ENCODE results near the gene FXYD1. TPM values are rescaled to one million over a fixed set of nuclear protein-coding genes. Genes with fewer than 3 reads are reported as not detected.
A peak's percentile ranks its signal among the peaks of the same experiment; 100 is the strongest.

Gene FXYD1
- total RNA-seq, 1 experiment from 2014 or later, result not detected

DNA sequence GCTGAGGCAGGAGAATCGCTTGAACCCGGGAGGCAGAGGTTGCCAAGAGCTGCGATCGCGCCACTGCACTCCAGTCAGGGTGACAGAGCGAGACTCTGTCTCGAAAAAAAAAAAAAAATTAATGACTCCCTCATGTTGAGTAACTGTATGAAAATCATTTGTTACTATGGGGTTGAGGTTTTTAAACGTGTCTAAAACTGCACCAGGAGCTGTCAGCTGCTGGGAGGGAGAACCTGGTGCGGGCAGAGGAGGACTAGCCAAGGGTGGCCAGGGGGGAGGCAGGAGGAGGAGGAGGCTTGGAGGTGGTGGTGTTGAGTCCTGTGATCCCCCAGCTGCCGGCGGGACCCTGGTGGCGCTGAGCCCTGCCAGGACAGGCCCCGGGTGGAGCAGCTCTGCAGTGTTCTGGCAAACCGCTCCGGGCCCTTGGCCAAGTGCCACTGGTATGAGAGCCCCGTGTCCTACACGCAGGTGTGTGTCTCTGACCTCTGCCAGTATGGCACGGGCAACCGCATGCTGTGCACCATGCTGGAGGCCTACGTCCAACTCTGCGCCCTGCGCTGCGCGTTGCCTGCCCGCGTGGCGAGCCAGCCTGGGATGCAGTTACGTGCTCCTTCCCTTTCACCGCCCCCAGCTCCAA is 40.1 kb upstream of the FXYD1 start:
- Histone ChIP-seq H3K9me3 (ENCODE audit: control insufficient read depth, insufficient read depth, low read depth, low read length) (no peaks in the 10 kb centered on the region), H3K4me1 (ENCODE audit: control insufficient read depth, insufficient read depth, low read length) (no peaks in the 10 kb centered on the region), H3K27ac (ENCODE audit: low read length) (no peak overlapping the region), H3K4me3 (ENCODE audit: low read depth in 2 of 2, low read length in 2 of 2) (no peak overlapping the region), H3K36me3 (ENCODE audit: control insufficient read depth, insufficient read depth, low read length) (no peaks in the 10 kb centered on the region), H3K27me3 (ENCODE audit: control insufficient read depth, insufficient read depth, low read length) (no peaks in the 10 kb centered on the region)
- no TSS peak for BruUV-seq (replicated peaks)
- POLR2A ChIA-PET, result no interaction called here
- in situ Hi-C loops (cut with HindIII; ENCODE audit: low pct_unique_long_range_greater_than_20kb, low sequenced_read_pairs), result no loop called here
- DNase-seq (ENCODE audit: low read depth, low spot score) (no peak), ATAC-seq (peak; percentile 52; the same call in 1 of the 2 replicates)
- CTCF ChIA-PET, result interaction anchor here (1.0 kb wide), 1 partner anchor 43 kb away, joined by 3 read pairs; no protein-coding TSS in a partner anchor
- intact Hi-C loops (cut with micrococcal nuclease; ENCODE audit: unreplicated experiment), result loop anchor here (10.0 kb wide), 1 partner anchor 54 kb away; the partner anchor contains the start of gene HPN
- TF ChIP-seq TCF7L2 (IDR thresholded peaks at IDR 0.05; ENCODE audit: low read depth, low read length), result no peak
- TF ChIP-seq POLR2AphosphoS5 (IDR thresholded peaks at IDR 0.05; ENCODE audit: low read depth, low read length), result no peak
- TF ChIP-seq REST (IDR thresholded peaks at IDR 0.05; ENCODE audit: insufficient read depth in 1 of 2, low read depth in 2 of 2, low read length in 1 of 2), result no peak
- no peak for TF ChIP-seq SIN3A (IDR thresholded peaks at IDR 0.05; ENCODE audit: borderline replicate concordance, insufficient read depth, low read depth, low read length)
- no peak for TF ChIP-seq CTCF (IDR thresholded peaks at IDR 0.05)

DNA sequence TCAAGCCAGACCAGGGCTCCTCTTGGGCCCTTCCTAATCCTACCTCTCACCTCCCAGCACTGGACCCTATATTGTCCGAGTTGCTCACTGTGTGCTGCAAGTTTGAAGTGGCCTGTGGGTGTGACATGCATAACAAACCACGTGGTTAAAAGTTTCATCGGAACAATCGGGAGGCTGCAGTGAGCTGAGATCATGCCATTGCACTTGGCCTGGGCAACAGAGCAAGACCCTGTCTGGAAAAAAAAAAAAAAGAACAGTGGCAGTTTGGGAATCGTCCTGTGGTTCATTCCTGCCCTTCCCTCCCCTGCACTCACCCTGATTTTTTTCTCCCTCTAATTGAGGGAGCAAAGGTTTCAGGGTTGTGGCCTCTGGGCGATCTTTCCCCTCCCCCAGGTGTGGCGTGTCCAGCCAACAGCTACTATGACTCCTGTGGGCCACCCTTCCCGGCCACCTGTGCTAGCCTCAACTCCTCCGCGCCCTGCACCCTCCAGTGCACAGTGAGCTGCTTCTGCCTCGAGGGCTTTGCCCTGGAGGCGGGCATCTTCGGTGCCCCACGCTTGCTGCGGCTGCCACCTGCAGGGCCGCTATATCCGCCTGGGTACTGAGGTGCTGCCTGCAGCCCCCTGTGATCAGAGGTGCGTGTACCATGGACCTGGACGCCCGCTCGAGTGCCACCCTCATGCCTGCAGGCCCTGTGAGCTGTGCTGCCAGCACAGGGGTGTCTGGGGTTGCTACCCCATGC is 39.3 kb upstream of the FXYD1 start:
- Histone ChIP-seq H3K9me3 (ENCODE audit: control insufficient read depth, insufficient read depth, low read depth, low read length) (no peaks in the 10 kb centered on the region), H3K4me3 (ENCODE audit: low read depth in 2 of 2, low read length in 2 of 2) (no peak overlapping the region), H3K36me3 (ENCODE audit: control insufficient read depth, insufficient read depth, low read length) (no peaks in the 10 kb centered on the region), H3K27ac (ENCODE audit: low read length) (no peak overlapping the region), H3K4me1 (ENCODE audit: control insufficient read depth, insufficient read depth, low read length) (no peaks in the 10 kb centered on the region), H3K27me3 (ENCODE audit: control insufficient read depth, insufficient read depth, low read length) (no peaks in the 10 kb centered on the region)
- ATAC-seq (peak; percentile 48), DNase-seq (ENCODE audit: low read depth, low spot score) (no peak)
- no TSS peak for BruUV-seq (replicated peaks)
- TF ChIP-seq POLR2AphosphoS5 (IDR thresholded peaks at IDR 0.05; ENCODE audit: low read depth, low read length) (no peak), SIN3A (IDR thresholded peaks at IDR 0.05; ENCODE audit: borderline replicate concordance, insufficient read depth, low read depth, low read length) (no peak), REST (IDR thresholded peaks at IDR 0.05; ENCODE audit: insufficient read depth in 1 of 2, low read depth in 2 of 2, low read length in 1 of 2) (no peak), CTCF (IDR thresholded peaks at IDR 0.05) (no peak), TCF7L2 (IDR thresholded peaks at IDR 0.05; ENCODE audit: low read depth, low read length) (no peak)
- ChIA-PET POLR2A (no interaction called here), CTCF (interaction anchor here (0.6 kb wide), 1 partner anchor 126 kb away, joined by 7 read pairs; no protein-coding TSS in a partner anchor)
- intact Hi-C loops (cut with micrococcal nuclease; ENCODE audit: unreplicated experiment) (loop anchor here (10.0 kb wide), 1 partner anchor 55 kb away; the partner anchor contains the start of gene HPN), in situ Hi-C loops (cut with HindIII; ENCODE audit: low pct_unique_long_range_greater_than_20kb, low sequenced_read_pairs) (no loop called here)

Measured in Panc1 (cell line).